H1 (cell line): ENCODE data around the gene CCDC60. TPM values are rescaled to one million over a fixed set of nuclear protein-coding genes. Genes with fewer than 3 reads are reported as not detected.

ENCODE experiments used
- BACH1 ChIP-seq: IDR thresholded peaks from 2 replicates; pipeline ENCODE4 v1.6.1; 2012; ENCODE audit warnings: low read length, improper control_type of control experiment
- CEBPB ChIP-seq: IDR thresholded peaks from 2 replicates; pipeline ENCODE4 v1.6.1; 2012; ENCODE audit warnings: low read depth, low read length
- CHD1 ChIP-seq: IDR thresholded peaks from 2 replicates; pipeline ENCODE4 v1.6.1; 2012; ENCODE audit warnings: low read depth, low read length, improper control_type of control experiment
- JUN ChIP-seq: IDR thresholded peaks from 2 replicates; pipeline ENCODE4 v1.6.1; 2011; ENCODE audit warnings: low read depth, mild to moderate bottlenecking, improper control_type of control experiment, low read length
- POU5F1 ChIP-seq: IDR thresholded peaks from 2 replicates; pipeline ENCODE4 v1.6.1; 2011; ENCODE audit warnings: low read depth, mild to moderate bottlenecking, low read length, moderate library complexity
- polyA plus RNA-seq, 7 experiments: library from polyadenylated mRNA; depleted of rRNA in 3 of 7; stranded (reverse) in 5 of 7; unstranded in 2 of 7; fragments of >200 nt in 5 of 7; fragments of 200-250 nt in 2 of 7; gene quantifications; 1 replicate in 5 of 7; 2 replicates in 1 of 7; 4 replicates in 1 of 7; pipeline versions ENCODE4 v1.2.1 to v1.2.3, GENCODE V29; 2011 to 2013; ENCODE audit warnings: missing spikeins in 2 of 7, mixed read lengths in 2 of 7
- total RNA-seq: library from RNA; stranded (reverse); fragmentation: NEBNext Ultra II Directional; extraction: Animal tissue kit (Norgen Biotek cat#: 25700); gene quantifications from 2 replicates; pipeline ENCODE4 v1.2.1, GENCODE V29; 2021

CCDC60 gene
- total and polyA plus RNA-seq, 2 of the 8 experiments (the other 6 are each of a cell fraction or from before 2014, with no cell fraction given) = 0.05 TPM; not detected in 1

DNA sequence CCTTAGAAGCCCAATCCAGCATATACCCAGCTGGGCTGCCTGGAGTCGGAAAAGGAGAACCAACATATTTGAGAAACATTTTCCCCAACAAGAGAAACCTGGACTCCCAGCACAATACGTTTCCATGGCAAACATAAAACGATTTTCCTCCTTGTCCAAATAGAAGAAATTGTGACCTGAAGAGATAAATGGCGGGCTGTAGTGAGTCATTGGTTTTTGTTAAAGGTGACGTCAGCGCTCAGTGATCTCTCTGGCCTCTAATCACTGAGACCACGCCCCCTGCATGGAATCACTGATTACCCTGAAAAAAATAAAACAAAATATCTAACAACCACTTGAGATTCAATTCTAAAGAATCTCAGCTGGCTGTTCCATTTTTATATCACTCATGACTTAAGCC lies 6.0 kb downstream of the CCDC60 start (continued):
- TF ChIP-seq BACH1 (no peak), CHD1 (no peak), CEBPB (no peak), POU5F1 (no peak), JUN (no peak)
